HT-29 (cell line): ENCODE data around the gene KRT71. TPM values are rescaled to one million over a fixed set of nuclear protein-coding genes. Genes with fewer than 3 reads are reported as not detected.
A peak's percentile ranks its signal among the peaks of the same experiment; 100 is the strongest.

Source experiments
- DNase-seq: peaks from one replicate; pipeline ENCODE4 v3.0.0-alpha.2; 2015; ENCODE audit warnings: low spot score
- total RNA-seq: library from RNA; depleted of rRNA; stranded (reverse); fragments of >200 nt; shearing (Covaris generic); gene quantifications from 2 replicates; pipeline ENCODE4 v1.2.3, GENCODE V29; 2014

The KRT71 gene
- total RNA-seq, 1 experiment from 2014 or later = not detected

DNA sequence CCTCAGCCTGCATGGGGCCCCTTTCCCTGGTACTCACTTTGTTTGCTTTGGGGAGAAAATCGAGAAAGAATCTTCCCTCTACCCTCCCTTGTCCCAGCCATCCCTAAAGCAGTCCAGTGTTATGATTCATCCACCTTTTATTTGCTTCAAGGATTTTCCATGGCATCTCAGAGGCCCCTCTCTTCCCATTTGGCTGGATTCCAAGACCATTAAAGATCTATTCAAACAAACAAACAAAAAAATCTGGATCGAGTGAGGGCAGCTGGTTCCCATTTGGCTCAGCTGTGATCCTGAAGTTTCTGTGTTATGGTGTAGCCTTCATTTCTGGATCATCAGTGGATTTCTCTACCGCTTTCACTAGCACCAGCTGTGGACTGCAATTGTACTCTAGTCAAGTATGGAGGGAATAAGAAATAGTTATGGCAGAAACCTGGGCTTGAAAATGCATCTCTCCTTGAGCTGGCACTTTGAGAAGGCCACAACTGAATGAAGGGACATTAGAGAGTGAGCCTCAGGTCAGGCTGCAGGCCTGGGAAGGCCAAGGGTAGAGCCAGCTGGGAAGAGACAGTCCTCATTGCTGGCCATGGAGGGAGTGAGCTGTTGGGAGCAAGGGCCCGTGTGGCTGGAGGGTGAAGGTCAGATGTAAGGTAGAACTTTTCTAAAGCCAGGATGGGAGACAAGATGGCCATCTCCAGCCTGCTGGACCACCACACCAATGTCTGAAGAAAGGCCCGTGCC is 13.7 kb downstream of the KRT71 start:
- DNase-seq = peak; percentile 59

DNA sequence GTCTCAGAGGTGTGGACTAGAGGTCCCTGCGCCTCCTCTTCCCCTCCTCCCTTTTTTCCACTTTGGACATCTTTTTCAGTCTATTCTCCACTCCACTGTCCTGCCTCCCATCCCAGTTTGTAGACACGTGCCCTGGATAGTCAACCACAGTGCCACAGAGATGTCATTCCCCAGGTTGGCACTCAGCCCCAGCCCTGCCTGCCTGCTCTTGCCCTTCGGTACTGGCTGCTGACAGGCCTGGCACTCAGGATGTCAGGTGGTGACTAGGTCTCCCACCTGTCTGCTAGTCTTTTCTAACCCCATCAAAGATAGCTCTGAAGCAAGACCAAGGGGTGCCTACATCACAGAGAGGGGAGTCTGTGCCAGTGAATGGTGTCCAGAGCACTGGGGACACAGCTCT is 15.8 kb downstream of the KRT71 start:
- DNase-seq = no peak

DNA sequence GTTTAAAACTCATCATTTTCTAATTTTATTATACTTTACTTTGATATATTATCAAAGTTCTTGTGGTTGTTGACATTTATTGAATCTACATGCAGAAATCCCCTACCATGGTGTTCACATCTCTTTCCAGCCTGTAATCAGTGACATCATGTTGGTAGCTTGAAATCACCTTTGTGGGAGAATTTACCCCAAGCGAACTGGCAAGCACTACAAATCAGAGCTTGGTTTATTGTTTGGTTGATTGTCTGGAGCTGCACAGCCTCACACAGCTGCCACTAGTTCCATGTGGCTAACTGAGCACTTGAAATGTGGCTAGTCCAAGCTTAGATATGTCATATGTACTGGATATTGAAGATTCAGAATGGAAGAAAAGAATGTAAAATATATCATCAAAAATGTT is 17.4 kb downstream of the KRT71 start:
- DNase-seq = no peak

DNA sequence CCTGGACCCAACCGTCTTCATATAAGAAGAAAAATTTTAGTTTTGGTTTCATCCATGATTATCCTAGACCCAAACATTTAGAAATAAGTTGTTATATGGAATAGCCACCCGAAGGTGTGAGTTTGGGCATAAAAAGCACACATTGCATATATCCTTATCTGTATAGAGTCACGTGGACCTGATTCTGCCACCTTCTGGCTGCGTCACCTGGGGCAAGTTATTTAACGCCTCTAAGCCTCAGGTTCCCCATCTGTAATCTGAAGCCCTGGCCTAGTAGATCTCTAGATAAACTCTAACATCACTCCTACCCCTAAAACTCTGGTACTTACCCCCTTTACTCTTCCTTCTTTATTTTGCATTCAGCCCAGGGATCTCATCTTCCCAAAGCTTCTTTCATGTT is 18.5 kb downstream of the KRT71 start:
- peak; percentile 31 for DNase-seq

DNA sequence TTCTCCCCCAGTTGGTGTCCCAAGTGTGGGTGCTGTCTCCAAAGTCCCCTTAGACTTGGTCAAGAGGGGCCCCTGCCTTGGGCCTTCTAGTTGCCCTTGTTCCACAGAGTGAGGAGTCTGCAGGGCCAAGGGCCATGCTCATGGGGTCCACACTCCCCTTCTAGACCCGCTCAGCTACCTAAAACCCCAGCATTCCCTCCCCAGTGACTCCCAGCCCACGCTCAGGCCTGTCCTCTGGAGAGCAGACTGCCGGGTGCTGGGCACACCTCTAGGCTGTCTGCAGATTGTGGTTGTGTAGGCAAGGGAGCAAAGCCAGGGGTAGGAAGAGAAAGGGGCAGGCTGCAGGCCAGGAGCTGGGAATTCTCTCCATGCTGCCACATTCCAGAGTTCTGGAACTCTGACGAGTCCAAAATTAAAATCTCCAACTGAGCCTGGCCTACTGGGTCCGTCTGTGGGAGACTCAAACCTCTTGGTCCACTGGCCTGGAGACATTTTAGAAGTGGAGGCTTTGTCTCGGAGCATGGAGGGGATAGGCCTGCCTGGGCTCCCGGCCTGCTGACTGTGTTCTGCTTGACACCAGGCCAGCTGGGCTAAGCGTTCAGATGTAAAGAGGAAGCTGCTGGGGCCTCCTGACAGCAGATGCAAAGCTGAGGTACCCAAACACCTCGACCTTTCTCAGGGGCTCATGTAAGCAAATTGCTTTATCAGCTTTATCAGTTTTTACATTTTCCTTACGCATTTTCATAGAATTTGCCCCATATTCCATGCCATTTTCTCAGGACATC is 19.1 kb downstream of the KRT71 start:
- DNase-seq = no peak

DNA sequence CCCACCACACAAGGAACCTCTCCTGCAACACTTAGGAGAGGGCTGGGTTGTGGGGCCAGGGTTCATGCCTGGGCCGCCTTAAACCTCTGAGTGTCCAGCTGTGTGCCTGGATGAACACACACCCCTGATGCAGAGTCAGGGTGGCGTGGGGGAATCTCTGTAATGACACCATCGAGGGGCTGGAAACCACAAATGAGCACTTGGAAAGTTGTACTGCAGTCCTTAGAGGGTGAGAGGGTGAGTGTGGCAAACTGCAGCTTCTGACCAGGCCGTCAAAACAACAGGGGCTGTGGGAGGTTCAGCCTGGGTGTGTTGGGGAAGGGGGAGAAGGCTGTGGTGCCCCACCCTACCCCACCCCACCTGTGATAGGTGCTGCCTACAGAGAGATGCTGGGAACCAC is 20.3 kb downstream of the KRT71 start:
- no peak for DNase-seq

DNA sequence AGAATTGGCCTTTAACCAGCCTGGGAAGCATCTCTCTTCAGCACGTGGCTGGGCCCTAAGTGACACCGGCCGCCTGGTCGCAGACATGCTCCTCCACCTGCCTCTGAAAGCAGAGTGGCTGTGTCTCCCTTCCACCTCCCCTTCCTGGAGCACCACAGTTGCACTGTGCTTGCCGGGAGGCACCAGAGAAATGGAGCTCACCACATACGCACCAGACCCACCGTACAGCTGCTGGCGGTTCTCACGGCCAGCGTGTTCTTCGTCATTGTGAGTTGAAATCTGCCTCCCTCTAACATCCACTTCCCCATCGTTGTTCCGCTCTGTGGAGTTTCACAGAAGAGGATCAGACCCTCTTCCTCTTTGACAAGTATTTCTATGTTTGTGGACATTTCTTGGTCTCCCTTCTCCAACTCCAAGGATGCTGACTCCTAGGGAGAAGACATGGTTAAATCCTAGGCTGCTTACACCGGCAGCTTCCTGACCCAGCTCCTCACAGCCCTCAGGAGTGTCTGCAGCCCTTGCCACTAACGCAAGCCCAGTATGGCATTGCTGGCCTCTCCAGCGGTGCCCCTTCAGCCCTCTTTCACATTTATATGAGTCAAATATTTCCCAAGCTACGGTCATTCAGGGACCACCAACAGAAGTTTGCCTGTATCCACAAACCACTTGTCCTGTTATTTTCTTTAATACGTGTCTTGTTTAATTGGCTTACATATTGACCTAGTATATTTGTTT is 21.2 kb downstream of the KRT71 start:
- no peak for DNase-seq

DNA sequence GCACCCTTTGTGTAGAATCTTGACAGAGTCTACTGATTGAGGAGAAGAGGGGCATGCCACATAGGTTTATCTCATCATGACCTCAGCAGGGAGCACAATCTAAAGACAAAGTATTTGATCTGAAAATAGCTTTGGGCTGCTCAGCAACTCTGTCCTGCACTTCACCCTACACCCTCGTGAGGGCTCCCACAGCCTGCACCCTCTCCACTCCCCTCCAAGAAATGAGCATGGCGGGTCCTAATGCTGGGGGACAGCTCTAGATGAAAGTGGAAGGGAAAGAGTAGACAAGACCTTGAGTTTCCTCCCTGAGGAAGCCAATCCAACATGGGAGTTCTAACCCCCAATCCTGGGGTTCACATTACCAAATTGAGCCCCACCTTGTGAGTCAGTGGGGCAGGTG is 22.0 kb downstream of the KRT71 start:
- no peak for DNase-seq

DNA sequence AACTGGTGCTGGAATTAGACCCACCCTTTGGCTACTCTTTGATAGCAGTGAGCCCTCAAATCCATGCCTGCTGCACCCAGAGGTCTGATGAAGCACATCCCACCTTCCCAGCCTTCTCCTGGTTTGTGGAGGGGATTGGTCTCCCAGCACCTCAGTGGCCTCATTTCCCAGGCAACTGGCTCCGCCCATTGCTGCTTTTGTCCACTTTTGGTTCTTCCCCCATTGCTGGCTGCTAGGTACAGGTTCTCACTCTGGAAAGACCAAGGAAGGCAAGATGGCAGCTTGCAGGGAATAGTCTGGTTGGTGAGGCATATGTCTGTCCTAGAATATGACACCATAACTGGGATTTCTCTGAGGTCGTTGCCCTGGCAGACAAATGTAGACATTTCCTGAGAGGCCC is 22.6 kb downstream of the KRT71 start:
- no peak for DNase-seq

DNA sequence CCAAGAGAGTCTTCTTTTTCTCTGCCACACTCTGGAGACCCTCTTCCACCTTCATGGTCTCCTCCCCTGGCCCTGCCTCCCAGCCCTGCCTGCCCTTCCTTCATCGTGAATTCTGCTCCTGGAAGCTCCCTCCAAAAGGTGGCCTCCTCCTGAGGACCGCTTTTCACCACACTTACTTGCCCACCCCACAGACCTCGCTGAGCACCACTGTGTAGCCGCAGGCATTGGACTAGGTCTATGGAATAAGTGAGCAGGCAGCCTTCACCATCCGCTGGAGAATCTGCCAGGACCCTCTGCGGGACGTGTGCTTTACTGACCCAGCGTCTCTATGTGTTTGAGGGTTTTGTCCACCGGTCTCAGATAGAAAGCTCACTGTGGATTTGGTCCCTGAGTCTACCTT is 23.1 kb downstream of the KRT71 start:
- DNase-seq = no peak

DNA sequence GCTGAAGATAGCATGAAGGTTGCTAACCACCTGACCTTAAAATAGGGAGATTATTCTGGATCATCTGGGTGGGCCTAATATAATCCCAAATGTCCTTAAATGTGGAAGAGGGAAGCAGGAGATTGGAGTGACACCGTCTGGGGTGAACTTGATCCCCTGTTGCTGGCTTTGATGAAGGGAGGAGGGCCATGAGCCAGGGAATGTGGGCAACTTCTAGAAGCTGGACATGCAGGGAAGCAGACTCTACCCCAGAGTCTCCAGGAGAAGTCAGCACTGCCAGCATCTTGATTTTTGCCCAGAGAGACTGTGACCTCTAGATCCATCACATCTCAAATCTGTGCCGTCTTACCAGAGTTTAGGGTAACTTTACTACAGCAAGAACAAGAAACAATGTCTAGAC is 23.5 kb downstream of the KRT71 start:
- no peak for DNase-seq

DNA sequence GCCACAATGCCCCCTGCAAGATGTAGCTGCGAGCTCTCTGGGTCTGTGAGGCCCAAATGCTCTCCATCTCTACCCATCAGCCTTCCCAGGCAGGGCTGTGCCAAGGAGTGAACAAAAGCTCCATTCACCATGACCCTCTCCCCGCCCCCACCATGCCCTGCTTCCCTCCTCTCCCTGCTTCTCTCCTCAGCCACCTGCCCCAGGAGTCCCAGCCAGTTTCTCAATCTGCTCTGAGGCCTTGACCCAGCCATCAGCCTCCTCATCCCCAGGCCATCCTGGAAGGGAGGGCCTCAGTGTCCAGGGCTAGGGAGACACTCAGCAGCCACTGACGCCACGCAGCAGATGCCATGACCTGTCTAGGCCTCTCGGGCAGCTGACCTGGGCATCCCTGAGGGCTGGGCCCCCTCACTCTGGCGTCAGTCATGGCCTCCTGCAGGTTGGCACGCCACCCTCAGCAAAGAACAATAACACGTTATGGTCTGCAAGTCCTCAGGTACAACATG is 24.3 kb downstream of the KRT71 start:
- no peak for DNase-seq

DNA sequence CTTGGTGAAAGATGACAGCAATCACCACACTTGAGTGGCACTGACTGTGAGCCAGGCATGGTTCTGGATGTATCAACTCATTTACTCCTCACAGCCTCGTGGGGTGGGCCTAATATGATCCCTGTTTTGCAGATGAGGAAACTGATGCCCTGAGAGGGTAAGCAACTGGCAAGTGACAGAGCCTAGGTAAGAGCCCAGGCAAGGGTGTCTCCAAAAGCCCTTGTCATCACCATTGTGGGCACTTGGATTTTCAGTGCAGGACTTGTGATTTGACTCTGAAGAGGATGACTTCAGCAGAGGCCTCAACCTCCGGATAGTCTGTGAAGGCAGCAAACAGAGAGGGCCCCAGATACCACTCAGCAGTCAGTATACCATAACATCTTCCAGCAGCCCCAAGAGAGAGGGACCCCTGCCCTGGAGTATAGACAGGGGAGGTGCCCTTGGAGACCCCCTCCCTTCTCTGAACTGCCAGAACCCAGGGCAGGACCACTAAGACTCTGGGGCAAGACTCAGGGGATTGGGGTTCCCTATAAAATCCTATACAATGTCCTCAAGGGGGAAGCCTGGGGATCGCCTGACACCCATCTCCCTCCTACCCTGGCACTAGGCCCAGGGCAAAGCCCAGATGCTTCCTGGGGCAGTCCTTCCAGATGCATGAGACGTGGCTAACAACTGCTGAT is 25.7 kb downstream of the KRT71 start:
- DNase-seq = no peak

DNA sequence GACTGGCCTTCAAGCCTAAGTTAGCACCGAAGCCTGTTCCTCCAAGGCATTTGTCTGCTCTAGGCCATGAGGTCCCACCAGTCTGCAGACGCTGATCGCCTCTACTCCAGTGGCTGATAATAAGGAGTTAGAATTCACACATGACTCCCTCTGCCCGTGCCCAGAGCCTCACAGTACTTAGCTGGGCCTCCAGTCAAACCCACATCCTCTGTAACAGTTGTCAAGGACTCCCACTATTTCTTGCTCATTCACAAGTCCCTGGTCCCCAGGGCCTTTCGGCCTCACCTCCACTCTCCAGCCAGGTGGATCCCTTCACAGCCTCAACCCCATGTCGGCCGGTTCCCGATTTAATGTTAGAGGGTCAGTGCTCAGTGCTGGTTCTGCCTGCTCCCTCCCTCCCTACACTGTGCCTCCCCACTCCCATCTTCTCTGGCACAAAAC is 26.4 kb downstream of the KRT71 start:
- DNase-seq = no peak

DNA sequence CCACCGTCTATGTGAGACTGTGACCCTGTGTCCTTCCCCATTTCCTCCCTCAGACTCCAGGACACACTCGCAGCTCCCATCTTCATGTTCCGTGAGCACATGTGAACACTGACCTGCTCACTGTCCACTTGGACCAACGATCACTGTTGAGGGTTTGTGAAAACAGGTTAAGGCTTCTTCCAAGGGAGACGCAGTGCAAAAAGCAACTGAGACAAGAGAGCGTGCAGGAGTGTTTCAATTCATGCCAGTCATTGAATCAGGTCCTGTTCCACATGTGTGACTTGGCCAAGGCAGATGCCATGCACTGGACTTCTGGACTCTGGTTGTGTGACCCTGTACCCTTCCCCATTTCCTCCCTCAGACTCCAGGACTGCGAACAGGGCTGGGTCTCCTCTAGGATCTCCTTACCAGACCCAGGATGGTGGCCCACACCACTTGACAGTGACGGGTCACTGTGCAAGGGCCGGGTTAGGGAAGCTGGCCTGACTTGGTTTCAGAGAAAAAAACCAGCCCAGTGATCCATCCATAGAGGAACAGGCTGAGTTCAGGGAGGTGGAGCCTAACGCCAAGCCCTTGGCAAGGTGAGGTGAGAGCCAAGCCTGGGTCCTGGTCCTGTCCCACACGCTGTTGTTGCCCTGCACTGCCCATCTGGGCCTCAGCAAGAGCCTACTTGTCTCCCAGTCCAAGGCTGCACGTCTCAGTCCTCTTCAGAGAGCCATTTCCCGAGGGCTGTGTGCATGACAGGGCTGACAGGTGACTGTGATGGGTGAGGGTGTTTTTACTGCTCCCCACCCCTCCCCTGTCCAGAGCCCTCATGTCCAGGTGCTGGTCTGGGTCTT is 27.1 kb downstream of the KRT71 start:
- DNase-seq = no peak

DNA sequence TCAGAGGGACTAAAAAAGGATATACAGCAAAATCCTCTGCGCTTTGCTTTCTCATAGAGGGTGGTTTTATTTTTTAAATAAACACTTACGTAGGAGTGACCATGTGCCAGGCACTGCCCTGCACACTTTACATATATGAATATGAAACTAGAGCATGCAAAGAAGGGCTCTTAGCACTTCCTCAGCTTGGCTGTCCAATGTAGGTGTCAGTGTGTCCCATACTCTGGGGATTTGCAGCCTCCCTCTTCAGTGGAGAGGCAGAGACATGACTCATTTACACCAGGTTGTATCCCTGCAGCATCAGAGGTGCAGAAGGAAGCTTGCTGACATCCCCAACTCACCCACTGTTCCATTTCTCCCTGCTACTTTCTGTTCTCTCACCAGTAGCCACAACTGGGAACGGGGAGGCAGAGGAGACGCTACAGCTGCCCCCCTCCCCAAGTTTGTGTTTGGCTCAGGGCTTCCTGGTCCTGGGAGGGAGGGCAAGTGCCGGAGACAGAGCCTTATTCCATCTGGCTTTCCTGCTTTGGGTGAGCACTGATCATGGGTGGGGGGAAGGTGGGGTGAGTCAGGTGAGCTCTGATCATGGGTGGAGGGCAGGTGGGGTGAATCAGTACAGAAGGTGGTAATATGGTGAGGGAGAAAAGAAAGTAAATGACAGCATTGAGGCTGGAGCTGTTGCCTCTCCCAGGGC is 27.9 kb downstream of the KRT71 start:
- no peak for DNase-seq

DNA sequence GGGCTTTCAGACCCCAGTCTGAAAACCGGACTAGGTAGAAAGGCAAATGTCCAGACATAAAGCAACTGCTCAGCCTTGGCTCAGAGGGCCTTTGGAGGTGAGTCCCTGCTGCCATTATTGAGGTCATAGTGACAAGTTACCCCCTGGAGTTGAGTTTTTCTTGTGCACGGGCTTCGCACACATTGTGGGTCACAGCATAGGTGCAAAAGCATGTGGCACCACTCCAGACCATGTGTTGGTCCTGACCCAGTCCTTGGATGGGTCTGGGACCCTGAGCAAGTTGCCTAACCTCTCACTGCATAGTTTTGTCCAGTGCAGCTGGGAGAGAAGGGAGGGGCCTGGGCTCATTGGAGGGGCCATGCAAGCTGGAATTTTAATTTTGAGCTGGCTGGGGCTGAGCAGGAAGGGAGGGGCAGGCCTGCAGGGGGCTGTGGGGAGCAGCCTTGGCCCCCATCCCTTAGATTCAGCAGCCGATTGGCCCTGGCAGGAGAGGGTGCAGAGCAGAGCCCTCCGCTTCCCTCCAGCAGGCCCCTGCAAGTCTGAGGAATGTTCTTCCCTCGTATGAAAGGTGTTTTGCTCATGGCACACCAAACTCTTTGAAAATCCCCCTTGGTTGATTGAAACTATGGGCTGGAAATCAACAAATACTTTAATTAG is 28.6 kb downstream of the KRT71 start:
- no peak for DNase-seq

DNA sequence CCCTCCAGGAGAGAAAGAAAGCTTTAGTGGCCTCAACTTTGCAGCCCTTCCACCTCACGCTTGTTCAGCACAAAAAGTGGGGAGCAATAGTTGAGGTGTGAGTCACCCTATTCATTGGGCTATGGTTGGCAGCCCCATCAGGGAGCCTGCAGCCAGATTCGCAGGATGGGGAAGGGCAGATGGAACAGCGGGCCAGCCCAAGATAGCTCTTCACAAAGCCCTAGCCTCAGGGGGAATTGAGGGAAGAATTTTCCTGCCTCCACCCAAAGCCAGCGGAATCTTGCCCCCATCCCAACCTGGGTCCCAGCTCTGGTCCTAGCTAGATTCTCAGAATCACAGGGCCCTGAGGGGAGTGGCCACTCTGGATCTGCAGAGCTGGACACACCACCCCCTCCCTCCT is 29.1 kb downstream of the KRT71 start:
- no peak for DNase-seq

DNA sequence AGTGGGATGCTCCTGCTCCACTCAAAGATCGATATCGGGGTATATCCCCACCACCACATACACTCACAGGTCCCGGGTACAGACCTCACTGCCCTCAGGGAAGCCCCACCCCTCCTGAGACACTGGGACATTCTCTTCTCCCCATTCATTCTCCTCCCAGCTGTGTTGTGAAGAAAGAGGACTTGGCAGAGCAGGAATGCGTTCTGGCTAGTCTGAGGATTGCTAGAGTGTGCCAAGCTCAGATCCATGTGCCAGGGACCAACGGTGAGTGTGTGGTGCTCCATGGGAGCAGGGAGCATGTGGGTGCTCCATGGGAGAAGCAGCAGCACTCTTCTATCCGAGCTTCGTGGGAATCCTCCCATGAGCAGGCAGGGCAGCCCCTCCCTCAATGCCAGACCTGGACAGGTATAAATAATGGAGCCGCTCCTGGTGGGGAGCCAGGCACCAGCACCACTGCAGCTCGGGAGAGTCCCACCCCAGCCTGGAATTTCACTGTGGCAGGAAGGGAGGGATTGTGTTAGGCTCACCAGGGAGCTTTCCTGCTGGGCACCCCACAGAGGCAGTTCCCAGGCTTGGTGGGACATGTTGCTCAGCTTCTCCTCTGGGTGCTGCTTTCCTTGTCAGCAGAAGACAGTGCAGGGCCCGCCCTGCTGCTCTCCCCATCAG is 30.5 kb downstream of the KRT71 start:
- DNase-seq = peak; percentile 78
